ENCODE data around the gene MCTP1. TPM values are rescaled to one million over a fixed set of nuclear protein-coding genes. Genes with fewer than 3 reads are reported as not detected.

The MCTP1 gene
- total RNA-seq, 1 donor from 2014 or later: 7.8 TPM

GRCh38 chr5:95075111-95075510, 209.8 kb downstream of the MCTP1 start:
- H3K27me3 ChIP-seq (ENCODE audit: low read depth): no peaks in the 10 kb centered on the region
- H3K4me1 ChIP-seq: peaks cover 12% of the 10 kb centered on the region
- H3K27ac ChIP-seq (replicated peaks): no peak overlapping the region
- no peak for DNase-seq
- H3K4me3 ChIP-seq: no peak overlapping the region
- TF ChIP-seq CTCF (IDR thresholded peaks at IDR 0.05; ENCODE audit: borderline replicate concordance): no peak
- no peaks in the 10 kb centered on the region for H3K9me3 ChIP-seq (replicated peaks)
- no peaks in the 10 kb centered on the region for H3K36me3 ChIP-seq
- intact Hi-C loops (cut with micrococcal nuclease): no loop called here

GRCh38 chr5:95072281-95072680, 212.6 kb downstream of the MCTP1 start:
- Histone ChIP-seq H3K27ac (replicated peaks) (no peak overlapping the region), H3K4me3 (no peak overlapping the region), H3K36me3 (no peaks in the 10 kb centered on the region), H3K27me3 (ENCODE audit: low read depth) (no peaks in the 10 kb centered on the region), H3K9me3 (replicated peaks) (no peaks in the 10 kb centered on the region), H3K4me1 (peaks cover 28% of the 10 kb centered on the region)
- intact Hi-C loops (cut with micrococcal nuclease): no loop called here
- no peak for DNase-seq
- TF ChIP-seq CTCF (IDR thresholded peaks at IDR 0.05; ENCODE audit: borderline replicate concordance): no peak

GRCh38 chr5:95070866-95071265, 214.0 kb downstream of the MCTP1 start:
- intact Hi-C loops (cut with micrococcal nuclease): no loop called here
- H3K27ac ChIP-seq (replicated peaks): peak overlapping the region; percentile 66
- H3K4me3 ChIP-seq: no peak overlapping the region
- H3K4me1 ChIP-seq: peaks cover 28% of the 10 kb centered on the region
- no peak for TF ChIP-seq CTCF (IDR thresholded peaks at IDR 0.05; ENCODE audit: borderline replicate concordance)
- H3K9me3 ChIP-seq (replicated peaks): no peaks in the 10 kb centered on the region
- H3K27me3 ChIP-seq (ENCODE audit: low read depth): no peaks in the 10 kb centered on the region
- DNase-seq: no peak
- H3K36me3 ChIP-seq: no peaks in the 10 kb centered on the region

GRCh38 chr5:95070453-95070852, 214.4 kb downstream of the MCTP1 start:
- Histone ChIP-seq H3K27me3 (ENCODE audit: low read depth) (no peaks in the 10 kb centered on the region), H3K36me3 (no peaks in the 10 kb centered on the region), H3K4me3 (no peak overlapping the region), H3K9me3 (replicated peaks) (no peaks in the 10 kb centered on the region), H3K27ac (replicated peaks) (peak overlapping the region; percentile 66), H3K4me1 (peaks cover 28% of the 10 kb centered on the region)
- no peak for TF ChIP-seq CTCF (IDR thresholded peaks at IDR 0.05; ENCODE audit: borderline replicate concordance)
- intact Hi-C loops (cut with micrococcal nuclease): no loop called here
- DNase-seq: no peak

- Histone ChIP-seq H3K36me3 (no peaks in the 10 kb centered on the region), H3K4me1 (peaks cover 28% of the 10 kb centered on the region), H3K27me3 (ENCODE audit: low read depth) (no peaks in the 10 kb centered on the region), H3K9me3 (replicated peaks) (no peaks in the 10 kb centered on the region), H3K4me3 (no peak overlapping the region), H3K27ac (replicated peaks) (peak overlapping the region; percentile 66)
- intact Hi-C loops (cut with micrococcal nuclease): no loop called here
- TF ChIP-seq CTCF (IDR thresholded peaks at IDR 0.05; ENCODE audit: borderline replicate concordance): no peak
- DNase-seq: no peak
Measured at GRCh38 chr5:95069948-95070347, 214.9 kb downstream of the MCTP1 start.

GRCh38 chr5:95069021-95069420, 215.9 kb downstream of the MCTP1 start:
- peak overlapping the region; percentile 66 for H3K27ac ChIP-seq (replicated peaks)
- H3K4me3 ChIP-seq: peak overlapping the region; percentile 41
- TF ChIP-seq CTCF (IDR thresholded peaks at IDR 0.05; ENCODE audit: borderline replicate concordance): no peak

More at GRCh38 chr5:95069021-95069420, 215.9 kb downstream of the MCTP1 start:
- H3K36me3 ChIP-seq: no peaks in the 10 kb centered on the region
- no peaks in the 10 kb centered on the region for H3K9me3 ChIP-seq (replicated peaks)
- no peaks in the 10 kb centered on the region for H3K27me3 ChIP-seq (ENCODE audit: low read depth)
- no peak for DNase-seq
- H3K4me1 ChIP-seq: peaks cover 28% of the 10 kb centered on the region
- intact Hi-C loops (cut with micrococcal nuclease): no loop called here

All from left ventricle myocardium inferior (tissue), 1 donor.